GM21786 (cell line): ENCODE results near the gene IFNA14.
"Not testable (repeated sequence)": the region's sequence is repeated elsewhere in the genome, so short reads cannot be mapped to it uniquely, and the experiment has no call there.

Source experiments
- ATAC-seq: cut with Tn5 transposase; IDR thresholded peaks from one replicate; pipeline ENCODE4 v1.9.1; 2021; ENCODE audit not compliant: unreplicated experiment

The IFNA14 gene

DNA sequence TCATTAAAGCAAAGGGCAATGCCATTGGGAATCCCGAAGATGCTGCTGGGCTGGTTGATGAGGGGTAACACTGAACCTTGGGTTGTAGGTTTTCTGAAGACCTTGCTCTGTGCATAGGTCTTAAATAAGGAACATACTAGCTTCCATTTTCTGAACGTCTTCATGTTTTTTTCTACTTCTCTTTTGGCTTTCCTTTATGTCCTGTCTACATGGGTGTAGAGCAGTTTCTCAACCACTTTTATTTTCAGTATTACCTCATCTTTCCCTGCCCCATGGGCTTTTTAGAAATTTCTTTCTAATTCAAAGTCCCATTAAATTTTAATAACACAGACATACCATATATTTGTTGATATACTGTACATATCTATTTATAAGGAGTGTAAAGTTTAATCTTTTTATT lies at the start of gene IFNA14:
IFNA14 (minus strand) TSS at position 95 of the 400 bp plus-strand sequence; CDS start at position 25, 70 bp downstream.
- ATAC-seq, result no peak

DNA sequence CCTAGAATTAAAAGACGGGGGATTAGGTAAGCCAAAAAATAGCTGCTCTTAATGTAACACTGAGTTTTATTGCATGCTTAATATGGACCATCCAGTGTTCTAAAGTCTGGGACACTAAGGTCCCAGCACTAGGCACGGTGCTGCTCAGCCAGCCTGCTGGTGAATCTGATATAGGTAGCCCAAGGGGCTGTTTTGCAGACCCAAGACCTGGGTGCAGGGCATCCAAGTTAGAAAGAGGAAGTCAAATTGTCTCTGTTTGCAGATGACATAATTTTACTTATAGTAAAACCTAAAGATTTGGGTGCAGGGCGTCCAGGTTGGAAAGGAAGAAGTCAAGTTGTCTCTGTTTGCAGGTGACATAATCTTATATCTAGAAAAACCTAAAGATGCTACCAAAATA lies 47.5 kb upstream of the IFNA14 start:
- ATAC-seq, result no peak

DNA sequence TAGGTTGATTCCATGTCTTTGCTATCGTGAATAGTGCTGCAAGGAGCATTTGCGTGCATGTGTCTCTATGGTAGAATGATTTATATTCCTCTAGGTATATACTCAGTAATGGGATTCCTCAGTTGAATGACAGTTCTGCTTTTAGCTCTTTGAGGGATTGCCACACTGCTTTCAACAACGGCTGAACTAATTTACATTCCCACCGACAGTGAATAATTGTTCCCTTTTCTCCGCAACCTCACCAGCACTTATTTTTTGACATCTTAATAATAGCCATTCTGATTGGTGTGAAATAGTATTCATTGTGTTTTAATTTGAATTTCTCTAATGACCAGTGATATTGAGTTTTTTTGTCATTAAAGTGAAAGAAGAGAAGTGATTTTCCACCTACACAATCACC lies 46.9 kb upstream of the IFNA14 start:
- ATAC-seq, result no peak

DNA sequence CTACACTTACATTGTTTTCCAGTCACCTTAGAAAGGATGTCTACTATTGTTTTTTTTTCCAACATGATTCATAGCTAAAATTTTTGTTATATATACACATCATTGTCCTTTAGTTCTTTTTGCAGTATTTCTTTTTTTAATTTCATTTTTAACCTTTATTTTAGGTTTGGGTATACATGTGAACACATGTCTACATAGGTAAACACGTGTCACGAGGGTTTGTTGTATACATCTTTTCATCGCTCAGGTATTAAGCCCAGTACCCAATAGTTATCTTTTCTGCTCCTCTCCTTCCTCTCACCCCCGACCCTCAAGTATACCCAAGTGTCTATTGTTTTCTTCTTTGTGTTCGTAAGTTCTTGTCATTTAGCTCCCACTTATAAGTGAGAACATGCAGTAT lies 46.3 kb upstream of the IFNA14 start:
- no peak for ATAC-seq

DNA sequence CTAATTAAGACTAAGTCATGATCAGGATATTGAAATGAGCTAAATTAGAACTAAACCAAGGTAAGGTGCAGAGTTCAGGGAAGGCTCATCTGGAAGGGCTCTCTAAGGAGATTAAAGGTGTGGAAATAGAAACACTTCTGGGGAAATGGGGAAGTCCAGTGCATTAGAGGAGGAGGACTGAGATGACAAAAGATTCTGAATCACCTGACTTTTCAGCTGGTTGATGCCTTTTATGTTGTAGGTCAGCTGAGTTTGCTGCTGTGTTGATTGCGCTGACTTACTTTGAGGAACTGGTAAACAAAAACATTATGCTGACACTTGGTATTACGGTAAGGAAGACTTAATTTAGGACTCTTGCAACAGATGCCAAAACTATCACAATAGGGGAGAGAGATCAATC lies 41.5 kb upstream of the IFNA14 start:
- no peak for ATAC-seq

DNA sequence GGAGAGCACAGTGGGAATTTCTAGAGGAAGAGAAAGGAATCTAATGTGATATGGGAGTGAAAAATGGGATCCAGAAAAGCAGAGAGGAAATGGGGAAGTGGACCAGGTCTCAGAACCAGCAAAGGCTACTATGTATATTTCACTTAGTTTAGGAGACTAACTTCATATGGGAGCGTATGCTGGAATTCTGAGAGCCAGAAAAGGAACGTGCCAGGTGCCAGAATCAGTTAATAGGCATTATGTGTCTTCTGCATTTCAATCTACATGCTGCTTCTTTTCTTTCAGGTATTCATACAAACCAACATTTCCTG lies 28.5 kb upstream of the IFNA14 start:
- no peak for ATAC-seq

DNA sequence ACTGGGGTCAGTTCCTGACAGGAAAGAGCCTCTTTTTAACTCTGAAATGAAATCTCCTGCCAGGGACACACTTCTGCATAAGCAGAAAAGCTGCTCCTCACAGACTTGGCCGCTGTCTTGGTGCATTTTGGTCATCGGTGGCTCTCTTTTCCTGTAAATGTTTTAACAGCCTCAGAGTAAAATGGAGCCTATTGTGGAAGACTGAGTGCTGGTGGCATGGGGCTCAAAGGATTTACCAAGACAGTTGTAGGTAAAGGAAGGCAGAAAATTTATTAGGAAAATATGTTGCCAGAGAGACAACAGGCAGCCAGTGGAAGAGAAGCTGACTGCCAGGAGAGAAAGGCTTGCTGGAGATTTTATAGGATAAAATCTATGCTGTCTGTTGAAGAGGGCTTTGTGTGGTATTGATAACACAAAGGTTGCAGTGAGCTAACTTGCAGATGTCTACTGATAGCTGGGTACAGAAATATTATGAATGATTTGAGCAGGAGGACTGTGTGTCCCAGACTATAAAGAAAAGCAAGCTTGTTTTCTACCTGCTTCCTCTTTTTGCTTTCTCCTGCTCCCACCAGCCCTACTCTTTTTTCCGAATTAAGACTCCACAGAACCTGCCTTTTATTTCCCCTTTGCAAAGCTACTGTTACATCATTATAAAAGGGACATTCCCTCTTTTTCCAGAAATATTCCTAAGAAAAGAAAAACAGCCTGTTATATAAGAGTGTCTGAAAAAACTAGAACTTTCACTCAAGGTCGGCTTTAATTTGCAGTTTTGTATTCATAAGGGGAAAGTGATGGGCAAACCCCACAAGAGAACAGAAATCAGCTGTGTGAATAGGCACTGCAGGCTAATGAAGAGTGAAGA lies 27.9 kb upstream of the IFNA14 start:
- no peak for ATAC-seq

DNA sequence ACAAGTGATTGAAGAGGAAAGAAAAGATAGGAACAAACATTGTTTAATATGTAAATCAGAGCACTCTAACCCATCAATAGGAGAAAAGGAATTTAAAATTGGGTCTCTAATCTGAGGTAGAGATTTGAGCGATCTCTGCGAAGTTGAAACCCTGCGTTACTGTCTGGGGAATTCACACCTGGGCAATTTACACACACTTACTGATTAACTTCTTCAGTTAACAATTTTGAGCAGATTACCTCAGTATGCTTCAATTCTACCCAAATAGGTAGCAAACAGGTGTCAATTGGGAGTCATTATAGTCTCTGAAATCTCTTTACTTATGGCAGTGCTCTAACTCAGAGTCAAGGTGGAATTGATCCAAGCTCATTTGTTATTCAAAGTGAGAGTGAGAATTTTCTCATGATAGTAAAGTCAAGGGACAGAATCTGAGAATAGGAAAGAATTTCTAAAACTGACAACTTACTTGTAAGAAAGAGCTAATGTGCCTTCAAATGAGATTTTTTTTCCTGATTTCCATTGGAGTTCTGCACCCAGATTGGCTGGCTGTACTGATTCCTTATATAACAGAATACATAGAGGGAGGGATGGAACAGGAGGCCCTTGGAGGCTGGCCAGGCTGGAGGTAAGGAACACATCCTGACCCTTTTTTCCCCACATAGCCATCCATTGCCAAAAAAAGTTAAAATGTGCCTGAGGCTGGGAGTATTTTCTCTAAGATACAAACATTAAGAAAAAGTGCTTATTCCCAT lies 27.1 kb upstream of the IFNA14 start:
- no peak for ATAC-seq

DNA sequence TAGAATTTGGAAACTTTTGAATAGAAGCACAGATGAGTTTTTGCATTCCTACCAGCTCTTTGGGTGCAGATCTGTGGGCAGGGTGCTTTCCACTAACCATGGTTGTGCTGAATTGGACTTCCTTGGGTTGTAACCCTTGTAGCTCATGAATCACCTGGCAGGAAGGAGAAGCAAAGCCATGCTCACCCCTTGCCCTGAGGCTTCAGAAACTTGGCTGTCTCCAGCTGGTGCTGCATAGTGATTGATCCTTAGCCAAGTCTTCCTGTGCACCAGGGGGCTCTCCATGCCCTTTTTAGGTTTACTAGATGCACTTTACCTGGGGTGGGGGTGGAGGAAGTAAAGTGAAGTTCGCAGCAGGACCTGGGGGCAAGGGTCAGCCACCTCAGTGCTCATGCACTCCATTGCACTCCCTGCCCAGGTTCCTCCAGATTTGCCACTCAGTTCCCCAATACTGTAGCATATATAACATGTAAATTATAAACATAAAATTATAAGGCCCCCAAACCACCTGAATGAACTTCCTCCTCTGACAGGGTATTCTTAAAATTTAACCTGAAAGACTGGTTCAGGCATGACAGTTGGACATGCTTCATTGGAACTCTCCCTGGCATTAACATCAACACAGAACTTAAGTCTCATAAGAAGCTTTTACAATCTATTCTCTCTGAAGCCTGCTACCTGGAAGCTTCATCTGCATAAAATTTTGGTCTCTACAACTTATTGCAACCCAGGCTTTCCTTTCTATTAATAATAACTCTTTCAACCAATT lies 25.8 kb upstream of the IFNA14 start:
- ATAC-seq, result no peak

DNA sequence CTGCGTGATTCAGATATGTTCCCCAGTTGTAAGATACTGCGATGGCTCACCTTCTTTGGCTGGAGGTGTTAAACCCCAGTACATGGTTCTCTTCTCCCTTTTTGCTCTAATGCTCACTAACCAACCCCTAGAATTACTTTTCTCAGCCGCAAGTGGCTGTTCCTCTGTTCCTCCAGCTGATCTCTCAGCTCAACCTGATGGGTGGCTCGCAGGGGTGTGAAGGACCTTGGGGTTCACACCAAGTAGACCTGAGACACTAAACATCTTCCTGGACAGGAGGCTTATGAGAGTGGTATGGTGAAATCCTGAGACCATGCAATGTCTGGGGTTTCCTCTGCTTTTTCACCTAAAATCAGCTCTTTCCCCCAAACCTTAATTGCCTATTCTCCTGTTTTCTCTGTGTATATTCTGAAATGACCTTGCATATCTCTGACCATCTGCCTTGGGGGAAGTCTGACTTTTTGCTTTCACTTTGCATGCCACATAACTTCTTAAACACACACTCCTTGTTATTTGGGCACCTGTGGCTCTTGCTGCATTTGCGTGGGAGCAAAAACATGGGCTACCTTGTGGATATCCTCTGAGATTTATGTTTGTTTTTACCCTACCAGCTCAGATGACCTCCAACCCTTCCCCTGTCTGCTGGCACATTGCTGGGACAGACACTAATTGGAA lies 15.9 kb upstream of the IFNA14 start:
- peak; percentile 41 for ATAC-seq

DNA sequence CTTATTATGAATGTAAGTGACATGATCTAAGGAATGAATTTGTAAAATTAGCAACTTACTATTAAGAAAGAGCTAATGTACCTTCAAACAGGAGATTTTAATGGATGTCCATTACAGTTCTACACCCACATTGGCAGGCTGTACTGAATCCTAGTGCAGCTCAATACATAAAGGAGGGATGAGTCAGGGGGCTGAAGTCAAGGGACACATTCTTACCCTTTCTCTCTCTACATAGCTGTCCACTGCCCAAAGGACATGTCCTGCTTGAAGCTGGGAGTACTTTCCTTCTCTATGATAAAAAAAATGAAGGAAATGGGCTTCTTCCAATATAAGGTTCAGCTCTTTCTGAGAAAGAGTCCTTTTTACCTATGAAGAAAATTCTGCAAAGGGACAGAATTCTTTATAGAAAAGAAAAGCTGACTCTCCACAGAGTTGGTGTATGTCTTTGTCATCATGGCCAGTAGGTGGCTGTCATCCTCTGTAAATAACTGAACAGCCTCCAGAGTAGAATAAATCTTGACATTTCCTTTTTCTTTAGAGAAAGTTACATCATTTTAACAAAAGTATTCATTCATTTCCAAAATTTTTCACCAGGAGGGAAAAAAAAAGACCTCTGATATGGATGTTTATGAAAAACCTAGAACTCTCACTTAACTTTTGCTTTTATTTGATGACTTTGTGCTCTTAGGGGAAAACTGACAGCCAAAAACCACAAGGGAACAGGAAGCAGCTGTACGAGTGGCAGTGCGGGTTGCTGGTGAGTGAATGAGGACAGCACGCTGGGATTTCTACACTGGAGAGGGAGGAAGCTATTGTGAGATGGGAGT lies 13.1 kb upstream of the IFNA14 start:
- ATAC-seq, result peak; percentile 71

DNA sequence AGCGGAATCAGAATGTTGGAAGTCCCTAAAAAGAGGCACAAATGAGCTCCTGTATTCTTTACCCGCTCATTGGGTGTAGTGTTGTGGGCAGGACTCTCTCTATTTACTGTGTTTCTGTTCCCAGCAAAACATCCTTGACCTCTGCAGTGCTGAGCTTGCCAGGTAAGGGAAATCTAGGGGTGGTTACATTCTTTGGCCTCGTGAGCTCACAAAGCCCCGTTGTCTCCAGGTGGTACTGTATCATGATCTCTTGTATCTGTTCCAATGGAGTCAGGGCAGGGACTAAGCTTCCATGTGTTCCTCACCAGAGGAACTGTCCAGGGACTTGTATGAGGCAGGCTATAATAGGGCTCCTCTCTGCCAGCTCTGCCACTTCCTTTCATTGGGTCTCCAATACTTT lies 11.8 kb upstream of the IFNA14 start:
- ATAC-seq, result no peak

DNA sequence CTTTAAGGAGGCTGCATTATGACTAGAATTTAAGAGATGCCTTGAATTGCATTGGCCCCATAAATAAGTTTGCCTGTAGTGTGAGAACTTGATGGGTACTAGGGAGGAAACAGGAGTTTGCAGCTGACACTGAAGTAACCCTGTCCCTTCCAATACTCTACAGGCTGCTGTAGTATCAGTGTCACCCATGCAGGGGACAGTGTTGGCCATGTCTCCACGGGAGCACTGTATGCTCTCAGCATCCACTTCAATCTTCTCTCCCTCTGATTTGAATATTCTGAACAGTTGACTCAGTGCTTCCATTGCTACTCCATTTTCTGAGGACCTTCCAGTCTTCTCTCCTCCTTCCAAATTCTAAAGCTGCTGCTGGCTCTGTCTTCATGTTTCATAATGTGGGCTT lies 11.4 kb upstream of the IFNA14 start:
- ATAC-seq, result no peak

DNA sequence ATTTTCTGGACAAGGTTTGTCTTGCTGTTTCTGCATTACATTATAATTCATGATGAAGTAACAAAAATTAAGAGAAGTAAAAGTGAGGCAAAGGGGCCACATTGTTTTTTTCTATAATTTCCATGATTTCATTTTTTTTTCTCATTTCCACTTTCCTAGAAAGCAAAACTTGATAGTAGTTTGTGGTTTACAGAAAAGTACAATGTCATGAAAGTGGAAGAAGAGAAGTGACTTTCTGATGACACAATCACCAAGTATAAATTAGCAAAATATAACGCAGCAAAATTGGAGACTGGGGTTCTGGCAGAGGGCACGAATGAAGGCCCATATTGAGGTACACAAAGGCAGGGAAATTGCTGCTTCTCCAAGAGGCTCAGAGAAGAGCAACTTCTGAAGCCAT lies 5.0 kb upstream of the IFNA14 start:
- no peak for ATAC-seq

DNA sequence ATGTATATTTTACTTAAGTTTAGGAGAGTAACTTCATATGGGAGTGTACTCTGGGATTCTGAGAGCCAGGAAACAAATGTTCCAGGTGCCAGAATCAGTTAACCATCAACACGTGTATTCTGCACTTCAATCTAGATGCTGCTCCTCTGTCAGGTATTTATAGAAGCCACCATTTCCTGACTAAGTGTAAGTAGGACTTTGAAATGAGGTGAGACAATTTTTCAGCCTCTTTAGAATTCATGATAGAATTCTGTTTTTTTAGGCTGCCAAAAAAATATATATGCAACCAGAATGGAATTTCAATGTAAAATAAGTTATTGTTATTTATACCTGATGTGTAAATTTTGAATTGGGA lies 3.5 kb downstream of the IFNA14 start:
- ATAC-seq, result not testable (repeated sequence)

DNA sequence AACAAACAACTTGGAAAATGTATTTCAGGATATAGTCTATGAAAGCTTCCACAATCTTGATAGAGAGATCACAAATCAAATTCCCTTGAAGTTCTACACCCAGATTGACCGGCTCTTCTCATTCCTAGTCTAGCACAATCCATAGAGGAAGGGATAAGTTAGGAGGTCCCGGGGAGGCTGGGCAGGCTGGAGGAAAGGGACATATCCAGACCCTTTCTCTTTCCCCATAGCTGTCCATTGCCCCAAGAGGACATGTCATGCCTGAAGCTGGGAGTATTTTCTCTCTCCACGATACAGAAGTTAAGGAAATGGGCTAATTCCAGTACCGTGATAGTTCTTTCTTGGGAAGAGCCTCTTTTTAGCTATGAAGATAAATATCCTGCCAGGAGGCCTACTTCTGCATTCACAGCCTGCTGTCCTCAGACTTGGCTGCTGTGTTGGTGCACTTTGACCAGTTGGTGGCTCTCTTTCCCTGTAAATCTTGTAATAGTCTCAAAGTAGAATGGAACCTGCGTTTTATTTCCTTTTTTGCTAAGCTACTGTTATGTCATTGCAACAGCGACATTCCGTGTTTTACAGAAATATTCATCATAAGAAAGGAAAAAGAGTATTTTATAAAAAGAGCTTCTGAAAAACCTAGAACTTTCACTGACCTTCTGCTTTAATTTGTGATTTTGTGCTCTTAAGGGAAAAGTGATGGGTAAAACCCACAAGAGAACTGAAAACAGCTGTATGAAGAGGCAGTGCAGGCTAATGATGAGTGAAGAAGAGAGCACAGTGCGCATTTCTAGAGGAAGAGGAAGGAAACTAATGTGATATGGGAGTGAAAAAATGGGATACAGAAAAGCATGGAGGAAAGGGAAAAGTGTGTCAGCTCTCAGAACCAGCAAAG lies 4.1 kb downstream of the IFNA14 start:
- peak; percentile 74 for ATAC-seq

DNA sequence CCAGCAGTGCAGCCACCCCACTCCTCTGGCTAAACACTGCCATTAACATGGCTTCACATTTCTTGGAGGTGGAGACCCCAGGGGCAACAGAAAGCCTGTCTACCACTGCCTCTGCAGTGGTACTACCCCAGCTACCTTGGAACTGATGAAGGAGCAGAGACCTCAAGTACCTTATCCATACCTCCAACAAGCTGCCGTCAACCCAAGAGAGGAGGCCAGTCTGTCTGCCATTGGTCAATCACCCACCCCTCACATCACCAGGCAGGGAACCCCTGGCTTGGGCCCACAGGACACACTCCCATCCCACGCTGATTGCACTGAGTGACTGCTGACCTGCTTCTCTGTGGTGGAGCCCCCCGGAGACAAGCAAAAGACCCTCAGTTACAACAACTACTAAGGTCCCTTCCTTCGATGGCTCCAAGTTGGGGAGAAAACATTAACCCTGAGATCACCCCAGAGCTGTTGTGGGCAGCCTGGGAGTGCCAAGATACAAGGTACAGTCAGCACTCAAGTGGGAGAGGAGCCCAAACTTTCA lies 5.6 kb downstream of the IFNA14 start:
- ATAC-seq, result no peak

DNA sequence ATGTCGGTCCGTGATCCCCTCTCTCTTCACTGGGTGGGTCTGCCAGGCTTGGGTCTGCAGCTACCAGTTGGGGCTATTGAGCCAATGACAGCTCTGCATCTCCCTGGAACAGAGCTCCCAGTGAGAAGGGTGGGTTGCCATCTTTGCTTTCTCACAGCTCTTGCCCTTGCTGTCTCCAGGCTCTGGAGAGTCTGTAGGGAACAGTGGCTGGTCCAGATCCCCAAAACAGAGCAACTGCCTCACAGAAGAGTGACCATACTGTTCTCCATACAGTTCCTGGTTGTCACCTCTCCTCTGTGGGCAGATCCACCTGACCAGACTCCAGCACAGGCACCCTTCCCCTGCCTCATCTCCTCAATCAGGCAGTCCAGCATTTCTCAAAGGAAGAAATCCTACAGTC lies 6.5 kb downstream of the IFNA14 start:
- ATAC-seq, result no peak

DNA sequence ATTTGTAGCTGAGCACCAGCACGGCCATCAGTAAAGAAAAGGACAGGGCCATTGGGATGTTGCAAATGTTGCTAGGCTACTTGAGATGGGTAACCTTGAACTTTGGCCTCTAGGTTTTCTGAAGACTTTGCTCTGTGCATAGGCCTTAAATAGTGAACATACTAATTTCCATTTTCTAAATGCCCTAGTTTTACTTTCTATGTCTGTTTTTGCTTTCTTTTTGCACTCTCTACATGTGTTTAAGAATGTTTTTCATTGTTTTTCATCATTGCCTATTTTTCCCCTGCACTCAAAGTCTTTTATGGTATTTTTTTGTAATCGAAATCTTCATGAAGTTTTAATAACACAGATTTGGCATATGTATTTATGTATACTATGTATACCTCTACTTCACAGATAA lies 11.7 kb downstream of the IFNA14 start, which contains the start of gene IFNA17:
IFNA17 (minus strand) TSS at position 101 of the 400 bp plus-strand sequence; CDS start at position 52, 49 bp downstream.
- no peak for ATAC-seq
